CD4-positive, alpha-beta T cell (primary cell): ENCODE measurements around the gene STAT3. TPM values are rescaled to one million over a fixed set of nuclear protein-coding genes. Genes with fewer than 3 reads are reported as not detected.

Experiments
- ATAC-seq: fragments of 200-7000 bp; cut with Tn5 transposase; one replicate; pipeline ENCODE4 v1.10.0; 2022; ENCODE audit warnings: mild to moderate bottlenecking; ENCODE audit not compliant: poor library complexity
- CTCF ChIA-PET: fragments of 350-600 bp; sonication (Branson Sonifier 250); formaldehyde crosslinking; loops from one replicate; lab custom pipeline; 2021; ENCODE audit warnings: antibody characterized with exemption, inconsistent platforms; lab: Charles Lee
- POLR2A ChIA-PET: fragments of 350-600 bp; sonication (Branson Sonifier 250); formaldehyde crosslinking; loops from one replicate; lab custom pipeline; 2021; ENCODE audit warnings: antibody characterized with exemption, inconsistent platforms; lab: Charles Lee
- DNase-seq, 14 experiments: peaks; one replicate each; pipeline ENCODE4 v3.0.0-alpha.2; 2013 to 2020; ENCODE audit warnings: mixed read lengths in 2 of 14
- H3K27ac ChIP-seq, 2 donors: one replicate each; pipeline versions ENCODE4 v1.5.1 to v1.7.0; 2013; ENCODE audit warnings: low read length in 2 of 2, low read depth in 1 of 2, mild to moderate bottlenecking in 1 of 2
- H3K27me3 ChIP-seq, 2 experiments: 1 replicate in 1 of 2; 2 replicates in 1 of 2; pipeline versions ENCODE4 v1.6.1 to v1.7.0; 2013; ENCODE audit warnings: low read length in 2 of 2, control low read depth in 1 of 2, mild to moderate bottlenecking in 1 of 2, moderate library complexity in 1 of 2; ENCODE audit not compliant: insufficient read depth in 2 of 2, control insufficient read depth in 1 of 2
- H3K36me3 ChIP-seq: one replicate; pipeline ENCODE4 v1.6.1; 2013; ENCODE audit warnings: low read length, control low read depth; ENCODE audit not compliant: insufficient read depth
- H3K4me1 ChIP-seq: one replicate; pipeline ENCODE4 v1.6.1; 2013; ENCODE audit warnings: low read length, control low read depth; ENCODE audit not compliant: insufficient read depth
- H3K4me3 ChIP-seq: one replicate; pipeline ENCODE4 v1.5.1; 2013; ENCODE audit warnings: mild to moderate bottlenecking, low read length, moderate library complexity
- H3K9me3 ChIP-seq, 2 experiments: 1 replicate in 1 of 2; 2 replicates in 1 of 2; pipeline versions ENCODE4 v1.6.1 to v1.7.0; 2013; ENCODE audit warnings: low read length in 2 of 2, mild to moderate bottlenecking in 2 of 2, control low read depth in 1 of 2, moderate library complexity in 1 of 2; ENCODE audit not compliant: control insufficient read depth in 1 of 2, insufficient read depth in 1 of 2
- H3K27ac Mint-ChIP-seq: one replicate; pipeline ENCODE4 v1.8.0; 2020; ENCODE audit warnings: mixed read lengths
- H3K27me3 Mint-ChIP-seq: one replicate; pipeline ENCODE4 v1.8.0; 2021; ENCODE audit warnings: mixed read lengths
- H3K36me3 Mint-ChIP-seq: one replicate; pipeline ENCODE4 v1.8.0; 2021; ENCODE audit warnings: low read depth, mixed read lengths
- H3K4me1 Mint-ChIP-seq: one replicate; pipeline ENCODE4 v1.8.0; 2021; ENCODE audit warnings: low read depth, mixed read lengths
- H3K4me3 Mint-ChIP-seq: one replicate; pipeline ENCODE4 v1.8.0; 2020; ENCODE audit warnings: mild to moderate bottlenecking, mixed read lengths
- H3K9me3 Mint-ChIP-seq: one replicate; pipeline ENCODE4 v1.8.0; 2020; ENCODE audit warnings: mixed read lengths
- intact Hi-C, 2 experiments: fragments of 100-400 bp; cut with DNase I in 1 of 2; cut with micrococcal nuclease in 1 of 2; formaldehyde crosslinking; loops; one replicate each; pipeline versions ENCODE4 v1.15.1 to v1.9.0; 2023 to 2025; cut with DNase I, micrococcal nuclease
- total RNA-seq, 174 experiments: library from RNA in 2 of 174; stranded (reverse) in 2 of 174; gene quantifications; one replicate each; pipeline ENCODE4 v1.2.3 and lab custom pipeline; 2021 to 2026
- TF ChIP-seq, protein P1 (sequence below): fragments of 200-600 bp; IDR thresholded peaks from one replicate; pipeline ENCODE4 v1.8.0; 2022; ENCODE audit warnings: antibody characterized with exemption, mild to moderate bottlenecking

Gene STAT3
- total RNA-seq, 2 experiments from 2014 or later, result 315 to 319 TPM

DNA sequence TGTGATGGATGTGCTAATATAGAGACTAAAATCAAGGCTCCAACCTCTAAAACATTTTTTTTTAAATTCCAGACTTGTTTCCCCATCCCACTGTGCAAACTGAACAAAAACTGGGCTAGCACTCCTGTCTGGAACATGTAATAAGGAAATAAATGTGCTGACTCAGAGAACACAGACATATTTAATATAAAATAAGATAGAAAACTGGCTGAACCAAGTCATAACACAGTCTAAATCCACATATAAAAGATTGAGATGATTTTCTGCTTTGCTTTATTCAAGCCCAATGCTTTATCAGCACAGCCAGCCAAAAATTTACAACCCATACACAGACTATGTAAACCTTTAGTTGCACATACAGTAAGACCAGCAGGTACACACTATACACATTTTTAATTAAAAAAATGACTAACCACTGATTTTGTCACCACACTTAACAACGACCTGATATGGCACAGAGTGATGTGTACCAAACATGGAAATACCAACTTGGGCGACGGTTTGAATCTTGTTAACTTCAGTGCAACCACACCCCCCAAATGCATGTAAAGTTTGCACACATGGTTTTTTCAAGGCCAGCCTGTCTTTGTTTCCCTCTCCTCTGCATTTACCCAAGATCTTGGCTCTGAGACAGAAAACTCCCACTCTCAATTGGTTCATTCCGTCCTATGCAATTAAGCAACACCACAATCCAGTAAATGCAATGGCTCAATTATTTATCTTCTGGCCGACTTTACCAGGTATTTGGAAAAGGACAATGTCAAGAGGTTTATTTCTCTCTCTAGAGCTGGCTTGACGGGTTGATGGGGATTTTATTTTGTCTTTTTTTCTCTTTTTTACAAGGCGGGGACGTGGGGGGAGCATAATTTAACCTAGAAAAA is 1.2 kb downstream of the STAT3 start:
- CTCF ChIA-PET, result interaction anchor here (1.6 to 2.3 kb wide), 3 partner anchors 8 to 75 kb away, joined by 3 to 9 read pairs (median 6); no protein-coding TSS in a partner anchor
- Mint-ChIP-seq H3K27ac (peak overlapping the region; percentile 99), H3K27me3 (no peaks in the 10 kb centered on the region), H3K4me1 (peaks cover 66% of the 10 kb centered on the region), H3K9me3 (no peaks in the 10 kb centered on the region), H3K4me3 (peak overlapping the region; percentile 97), H3K36me3 (peaks cover 28% of the 10 kb centered on the region)
- H3K27ac ChIP-seq, result peak overlapping the region; percentile 99 to 100
- H3K36me3 ChIP-seq, result no peaks in the 10 kb centered on the region
- TF ChIP-seq, protein P1, sequence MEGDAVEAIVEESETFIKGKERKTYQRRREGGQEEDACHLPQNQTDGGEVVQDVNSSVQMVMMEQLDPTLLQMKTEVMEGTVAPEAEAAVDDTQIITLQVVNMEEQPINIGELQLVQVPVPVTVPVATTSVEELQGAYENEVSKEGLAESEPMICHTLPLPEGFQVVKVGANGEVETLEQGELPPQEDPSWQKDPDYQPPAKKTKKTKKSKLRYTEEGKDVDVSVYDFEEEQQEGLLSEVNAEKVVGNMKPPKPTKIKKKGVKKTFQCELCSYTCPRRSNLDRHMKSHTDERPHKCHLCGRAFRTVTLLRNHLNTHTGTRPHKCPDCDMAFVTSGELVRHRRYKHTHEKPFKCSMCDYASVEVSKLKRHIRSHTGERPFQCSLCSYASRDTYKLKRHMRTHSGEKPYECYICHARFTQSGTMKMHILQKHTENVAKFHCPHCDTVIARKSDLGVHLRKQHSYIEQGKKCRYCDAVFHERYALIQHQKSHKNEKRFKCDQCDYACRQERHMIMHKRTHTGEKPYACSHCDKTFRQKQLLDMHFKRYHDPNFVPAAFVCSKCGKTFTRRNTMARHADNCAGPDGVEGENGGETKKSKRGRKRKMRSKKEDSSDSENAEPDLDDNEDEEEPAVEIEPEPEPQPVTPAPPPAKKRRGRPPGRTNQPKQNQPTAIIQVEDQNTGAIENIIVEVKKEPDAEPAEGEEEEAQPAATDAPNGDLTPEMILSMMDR, result no peak
- ATAC-seq (no peak), DNase-seq (peak in 3 of 14 experiments; percentile 40 to 56 (median 50))
- POLR2A ChIA-PET, result interaction anchor here (0.8 to 3.0 kb wide), 4 partner anchors 20 to 72 kb away, joined by 3 to 71 read pairs (median 34); no protein-coding TSS in a partner anchor
- no peaks in the 10 kb centered on the region for H3K9me3 ChIP-seq
- H3K4me1 ChIP-seq, result peaks cover 33% of the 10 kb centered on the region
- H3K4me3 ChIP-seq, result peak overlapping the region; percentile 92
- no peaks in the 10 kb centered on the region for H3K27me3 ChIP-seq
- intact Hi-C loops, result loop anchor here in 1 of 2 experiments (5.0 kb wide), 2 partner anchors 65 to 135 kb away; no protein-coding TSS in a partner anchor

GRCh38 chr17:42381898-42382297 is 6.3 kb downstream of the STAT3 start:
- ChIA-PET POLR2A (interaction anchor here (0.6 kb wide), 1 partner anchor 364 kb away, joined by 3 read pairs; the partner anchor contains the start of gene DNAJC7), CTCF (no interaction called here)

GRCh38 chr17:42380935-42381334 is 7.3 kb downstream of the STAT3 start:
- intact Hi-C loops, result no loop called here
- H3K4me1 Mint-ChIP-seq, result peaks cover 71% of the 10 kb centered on the region
- POLR2A ChIA-PET, result interaction anchor here (3.3 kb wide), 1 partner anchor 8 kb away, joined by 37 read pairs; the partner anchor contains the start of gene STAT3
- no peaks in the 10 kb centered on the region for H3K9me3 ChIP-seq
- ATAC-seq (no peak), DNase-seq (no peak)
- H3K36me3 Mint-ChIP-seq, result peaks cover 35% of the 10 kb centered on the region
- peak overlapping the region; percentile 16 for H3K4me3 Mint-ChIP-seq
- H3K4me1 ChIP-seq, result peaks cover 39% of the 10 kb centered on the region
- TF ChIP-seq, protein P1, result no peak
- no peaks in the 10 kb centered on the region for H3K27me3 Mint-ChIP-seq
- no peaks in the 10 kb centered on the region for H3K9me3 Mint-ChIP-seq
- no peak overlapping the region for H3K27ac ChIP-seq
- no peak overlapping the region for H3K27ac Mint-ChIP-seq
- no peaks in the 10 kb centered on the region for H3K27me3 ChIP-seq
- CTCF ChIA-PET, result no interaction called here
- no peak overlapping the region for H3K4me3 ChIP-seq
- peaks cover 7% of the 10 kb centered on the region for H3K36me3 ChIP-seq

More at GRCh38 chr17:42381898-42382297, 6.3 kb downstream of the STAT3 start:
- Histone ChIP-seq H3K9me3 (no peaks in the 10 kb centered on the region), H3K4me3 (no peak overlapping the region), H3K36me3 (peaks cover 7% of the 10 kb centered on the region), H3K27ac (no peak overlapping the region), H3K4me1 (peaks cover 47% of the 10 kb centered on the region), H3K27me3 (no peaks in the 10 kb centered on the region)
- Mint-ChIP-seq H3K36me3 (peaks cover 35% of the 10 kb centered on the region), H3K4me3 (peak overlapping the region; percentile 32), H3K4me1 (peaks cover 80% of the 10 kb centered on the region), H3K27me3 (no peaks in the 10 kb centered on the region), H3K9me3 (no peaks in the 10 kb centered on the region), H3K27ac (peak overlapping the region; percentile 10)
- DNase-seq, result no peak
- ATAC-seq, result no peak
- TF ChIP-seq, protein P1, result no peak
- intact Hi-C loops, result no loop called here
